ENCODE measurements around the gene CD300E.
A peak's percentile ranks its signal among the peaks of the same experiment; 100 is the strongest.
"Not testable (repeated sequence)": the region's sequence is repeated elsewhere in the genome, so short reads cannot be mapped to it uniquely, and the experiment has no call there.

Gene CD300E

GRCh38 chr17:74633326-74633725, 9.8 kb upstream of the CD300E start:
- H3K27ac ChIP-seq (replicated peaks), result no peak overlapping the region
- peaks cover 9% of the 10 kb centered on the region for H3K27me3 ChIP-seq (ENCODE audit: insufficient read depth, poor library complexity, severe bottlenecking)
- no peak overlapping the region for H3K4me3 ChIP-seq (replicated peaks; ENCODE audit: insufficient read depth, low read length)
- TF ChIP-seq POLR2AphosphoS5 (IDR thresholded peaks at IDR 0.05; ENCODE audit: low read depth) (no peak), REST (IDR thresholded peaks at IDR 0.05; ENCODE audit: insufficient replicate concordance, low read depth) (no peak), GABPA (IDR thresholded peaks at IDR 0.05; ENCODE audit: low read depth) (no peak), SPI1 (IDR thresholded peaks at IDR 0.05; ENCODE audit: borderline replicate concordance, low read depth) (no peak), CTCF (IDR thresholded peaks at IDR 0.05; ENCODE audit: insufficient read depth, low read length) (no peak)
- DNase-seq (ENCODE audit: low read depth in 1 of 2, low spot score in 1 of 2), result no peak

DNA sequence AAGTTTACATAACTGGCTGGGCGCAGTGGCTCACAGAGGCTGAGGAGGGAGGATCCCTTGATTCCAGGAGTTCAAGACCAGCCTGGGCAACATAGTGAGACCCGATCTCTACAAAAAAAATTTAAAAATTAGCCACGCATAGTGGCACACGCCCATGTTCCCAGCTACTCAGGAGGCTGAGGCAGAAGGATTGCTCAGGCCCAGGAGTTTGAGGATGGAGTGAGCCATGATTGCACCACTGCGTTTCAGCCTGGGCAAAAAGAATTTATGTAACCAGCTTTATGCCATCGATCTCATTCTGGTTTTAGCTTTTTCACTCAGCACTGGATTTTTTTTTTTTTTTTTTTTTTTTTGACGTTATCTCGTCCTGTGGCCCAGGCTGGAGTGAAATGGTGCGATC, 9.1 kb upstream of the CD300E start:
- Histone ChIP-seq H3K4me3 (replicated peaks; ENCODE audit: insufficient read depth, low read length) (no peak overlapping the region), H3K27me3 (ENCODE audit: insufficient read depth, poor library complexity, severe bottlenecking) (peaks cover 9% of the 10 kb centered on the region), H3K27ac (replicated peaks) (no peak overlapping the region)
- no peak for TF ChIP-seq POLR2AphosphoS5 (IDR thresholded peaks at IDR 0.05; ENCODE audit: low read depth)
- no peak for TF ChIP-seq GABPA (IDR thresholded peaks at IDR 0.05; ENCODE audit: low read depth)
- no peak for TF ChIP-seq REST (IDR thresholded peaks at IDR 0.05; ENCODE audit: insufficient replicate concordance, low read depth)
- TF ChIP-seq CTCF (IDR thresholded peaks at IDR 0.05; ENCODE audit: insufficient read depth, low read length), result no peak
- TF ChIP-seq SPI1 (IDR thresholded peaks at IDR 0.05; ENCODE audit: borderline replicate concordance, low read depth), result no peak
- no peak for DNase-seq (ENCODE audit: low read depth in 1 of 2, low spot score in 1 of 2)

GRCh38 chr17:74631468-74632450, 8.2 kb upstream of the CD300E start:
- TF ChIP-seq SPI1 (IDR thresholded peaks at IDR 0.05; ENCODE audit: borderline replicate concordance, low read depth), result peak; percentile 66; the same call in 1 of the 2 replicates
- TF ChIP-seq GABPA (IDR thresholded peaks at IDR 0.05; ENCODE audit: low read depth), result no peak
- TF ChIP-seq POLR2AphosphoS5 (IDR thresholded peaks at IDR 0.05; ENCODE audit: low read depth), result peak; percentile 29; the same call in 1 of the 2 replicates
- peak; percentile 41 for TF ChIP-seq REST (IDR thresholded peaks at IDR 0.05; ENCODE audit: insufficient replicate concordance, low read depth)
- TF ChIP-seq CTCF (IDR thresholded peaks at IDR 0.05; ENCODE audit: insufficient read depth, low read length), result no peak
- 0 out of 2 replicates have a peak overlapping the region, but pooled peaks have one; percentile 3 for H3K27ac ChIP-seq (replicated peaks)
- H3K27me3 ChIP-seq (ENCODE audit: insufficient read depth, poor library complexity, severe bottlenecking), result peaks cover 12% of the 10 kb centered on the region
- H3K4me3 ChIP-seq (replicated peaks; ENCODE audit: insufficient read depth, low read length), result no peak overlapping the region
- DNase-seq (ENCODE audit: low read depth in 1 of 2, low spot score in 1 of 2), result peak in 1 of 2 experiments; percentile 85

DNA sequence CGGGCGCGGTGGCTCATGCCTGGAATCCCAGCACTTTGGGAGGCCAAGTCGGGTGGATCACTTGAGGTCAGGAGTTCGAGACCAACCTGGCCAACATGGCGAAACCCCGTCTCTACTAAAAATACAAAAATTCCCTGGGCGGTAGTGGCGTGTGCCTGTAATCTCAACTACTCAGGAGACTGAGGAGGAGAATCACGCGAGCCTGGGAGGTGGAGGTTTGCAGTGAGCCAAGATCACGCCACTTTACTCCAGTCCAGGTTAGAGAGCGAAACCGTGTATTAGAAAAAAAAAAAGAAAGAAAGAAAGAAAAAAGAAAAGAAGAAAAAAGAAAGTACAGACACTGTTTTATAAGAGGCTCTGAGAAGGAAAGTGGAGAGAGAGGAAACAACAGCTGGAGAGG, 6.7 kb upstream of the CD300E start:
- DNase-seq (ENCODE audit: low read depth in 1 of 2, low spot score in 1 of 2); H3K27ac ChIP-seq (replicated peaks); H3K4me3 ChIP-seq (replicated peaks; ENCODE audit: insufficient read depth, low read length): not testable (repeated sequence)
- peaks cover 15% of the 10 kb centered on the region for H3K27me3 ChIP-seq (ENCODE audit: insufficient read depth, poor library complexity, severe bottlenecking)

Measured in HL-60 (cell line).